ENCODE data around the gene LMO1. TPM values are rescaled to one million over a fixed set of nuclear protein-coding genes. Genes with fewer than 3 reads are reported as not detected.

The LMO1 gene
- total and polyA plus RNA-seq, 10 of the 15 experiments (the other 5 are each of a cell fraction or from before 2014, with no cell fraction given): not detected

DNA sequence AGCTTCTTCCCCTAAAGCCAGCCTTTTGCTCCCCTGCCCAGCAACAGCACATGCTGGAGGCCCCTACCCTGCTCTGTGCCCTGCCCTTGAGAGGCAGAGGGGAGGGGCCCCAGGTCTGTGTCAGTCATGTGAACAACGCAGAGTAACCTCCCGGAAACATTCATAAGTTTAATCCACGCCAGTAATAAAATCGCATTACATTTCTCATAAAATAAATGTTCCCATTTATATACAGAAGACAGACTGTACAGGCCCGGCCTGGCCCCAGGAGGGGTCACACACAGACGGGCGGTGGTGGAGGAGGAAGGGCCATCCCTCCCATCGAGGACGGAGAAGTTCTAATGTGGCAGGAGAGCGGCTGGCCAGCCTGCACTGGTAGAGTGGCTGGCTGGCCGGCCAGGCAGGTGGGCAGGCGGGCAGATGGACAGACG is 39.5 kb downstream of the LMO1 start:
- H3K4me1 ChIP-seq (ENCODE audit: control insufficient read depth, insufficient read depth, low read length): no peaks in the 10 kb centered on the region; the same call in 1 of the 2 replicates
- ChIA-PET CTCF (interaction anchor here (0.6 to 6.6 kb wide), 10 partner anchors 14 to 343 kb away, joined by 3 to 66 read pairs (median 4); partner anchors contain the start of gene LMO1), SMC1A (ENCODE audit: uncharacterized antibody, unreplicated experiment) (interaction anchor here (1.0 to 1.7 kb wide), 4 partner anchors 9 to 343 kb away, joined by 3 to 6 read pairs (median 4); partner anchors contain the start of gene LMO1), RAD21 (ENCODE audit: unreplicated experiment) (interaction anchor here (0.9 to 3.3 kb wide), 2 partner anchors 40 to 343 kb away, joined by 3 to 13 read pairs; partner anchors contain the start of gene LMO1), POLR2A (no interaction called here)
- WGBS (ENCODE audit: insufficient coverage, insufficient replicate concordance, low lambda C conversion rate, missing lambda C conversion rate): 51% methylated on average over 13 of the region's 13 CpGs
- no peaks in the 10 kb centered on the region for H3K79me2 ChIP-seq (ENCODE audit: control insufficient read depth, insufficient read depth, low read length)
- FAIRE-seq: no peak
- no peaks in the 10 kb centered on the region for H4K20me1 ChIP-seq (ENCODE audit: control insufficient read depth, insufficient read depth)
- H3K9me3 ChIP-seq (replicated peaks; ENCODE audit: control insufficient read depth, insufficient read depth, low read length): no peaks in the 10 kb centered on the region
- intact Hi-C loops (cut with micrococcal nuclease; ENCODE audit: unreplicated experiment) (loop anchor here (2.0 to 10.0 kb wide), 3 partner anchors 381 to 731 kb away; no protein-coding TSS in a partner anchor), in situ Hi-C loops (cut with MboI) (no loop called here)
- DNase-seq (ENCODE audit: low read depth, low spot score): no peak
- no peak overlapping the region for H2AFZ ChIP-seq (ENCODE audit: control insufficient read depth, low read depth, low read length)
- H3K4me2 ChIP-seq (ENCODE audit: control insufficient read depth, insufficient read depth): no peak overlapping the region
- H3K27ac ChIP-seq (ENCODE audit: control insufficient read depth, insufficient read depth): no peak overlapping the region
- no peak for ATAC-seq
- no peaks in the 10 kb centered on the region for H3K36me3 ChIP-seq (ENCODE audit: control insufficient read depth in 2 of 2, insufficient read depth in 2 of 2, low read length in 1 of 2)
- H3K4me3 ChIP-seq: no peak overlapping the region
- no peak overlapping the region for H3K9ac ChIP-seq (ENCODE audit: control insufficient read depth, insufficient read depth, low read length)
- BruUV-seq (replicated peaks): no TSS peak
- H3K27me3 ChIP-seq (replicated peaks in 1 of 2; ENCODE audit: control insufficient read depth in 2 of 2, insufficient read depth in 2 of 2, low read length in 1 of 2): no peaks in the 10 kb centered on the region
- no peak for TF ChIP-seq GABPA (IDR thresholded peaks at IDR 0.05; ENCODE audit: low read depth)
- TF ChIP-seq ZNF217 (IDR thresholded peaks at IDR 0.05): no peak
- TF ChIP-seq TCF3 (IDR thresholded peaks at IDR 0.05; ENCODE audit: borderline replicate concordance, insufficient read depth, low read depth, low read length): no peak
- TF ChIP-seq RCOR1 (conservative IDR thresholded peaks at IDR 0.05; ENCODE audit: low read depth, low read length): no peak
- TF ChIP-seq ZNF24 (IDR thresholded peaks at IDR 0.05): no peak
- TF ChIP-seq STAT1 (conservative IDR thresholded peaks at IDR 0.05): no peak
- TF ChIP-seq, protein P1, sequence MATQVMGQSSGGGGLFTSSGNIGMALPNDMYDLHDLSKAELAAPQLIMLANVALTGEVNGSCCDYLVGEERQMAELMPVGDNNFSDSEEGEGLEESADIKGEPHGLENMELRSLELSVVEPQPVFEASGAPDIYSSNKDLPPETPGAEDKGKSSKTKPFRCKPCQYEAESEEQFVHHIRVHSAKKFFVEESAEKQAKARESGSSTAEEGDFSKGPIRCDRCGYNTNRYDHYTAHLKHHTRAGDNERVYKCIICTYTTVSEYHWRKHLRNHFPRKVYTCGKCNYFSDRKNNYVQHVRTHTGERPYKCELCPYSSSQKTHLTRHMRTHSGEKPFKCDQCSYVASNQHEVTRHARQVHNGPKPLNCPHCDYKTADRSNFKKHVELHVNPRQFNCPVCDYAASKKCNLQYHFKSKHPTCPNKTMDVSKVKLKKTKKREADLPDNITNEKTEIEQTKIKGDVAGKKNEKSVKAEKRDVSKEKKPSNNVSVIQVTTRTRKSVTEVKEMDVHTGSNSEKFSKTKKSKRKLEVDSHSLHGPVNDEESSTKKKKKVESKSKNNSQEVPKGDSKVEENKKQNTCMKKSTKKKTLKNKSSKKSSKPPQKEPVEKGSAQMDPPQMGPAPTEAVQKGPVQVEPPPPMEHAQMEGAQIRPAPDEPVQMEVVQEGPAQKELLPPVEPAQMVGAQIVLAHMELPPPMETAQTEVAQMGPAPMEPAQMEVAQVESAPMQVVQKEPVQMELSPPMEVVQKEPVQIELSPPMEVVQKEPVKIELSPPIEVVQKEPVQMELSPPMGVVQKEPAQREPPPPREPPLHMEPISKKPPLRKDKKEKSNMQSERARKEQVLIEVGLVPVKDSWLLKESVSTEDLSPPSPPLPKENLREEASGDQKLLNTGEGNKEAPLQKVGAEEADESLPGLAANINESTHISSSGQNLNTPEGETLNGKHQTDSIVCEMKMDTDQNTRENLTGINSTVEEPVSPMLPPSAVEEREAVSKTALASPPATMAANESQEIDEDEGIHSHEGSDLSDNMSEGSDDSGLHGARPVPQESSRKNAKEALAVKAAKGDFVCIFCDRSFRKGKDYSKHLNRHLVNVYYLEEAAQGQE (IDR thresholded peaks at IDR 0.05; ENCODE audit: low read depth, low read length): no peak
- no peak for TF ChIP-seq SIX5 (IDR thresholded peaks at IDR 0.05; ENCODE audit: low read depth, low read length, severe bottlenecking)
- TF ChIP-seq, protein P2, sequence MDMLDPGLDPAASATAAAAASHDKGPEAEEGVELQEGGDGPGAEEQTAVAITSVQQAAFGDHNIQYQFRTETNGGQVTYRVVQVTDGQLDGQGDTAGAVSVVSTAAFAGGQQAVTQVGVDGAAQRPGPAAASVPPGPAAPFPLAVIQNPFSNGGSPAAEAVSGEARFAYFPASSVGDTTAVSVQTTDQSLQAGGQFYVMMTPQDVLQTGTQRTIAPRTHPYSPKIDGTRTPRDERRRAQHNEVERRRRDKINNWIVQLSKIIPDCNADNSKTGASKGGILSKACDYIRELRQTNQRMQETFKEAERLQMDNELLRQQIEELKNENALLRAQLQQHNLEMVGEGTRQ (IDR thresholded peaks at IDR 0.05; ENCODE audit: borderline replicate concordance, low read depth, low read length): no peak
- TF ChIP-seq NBN (IDR thresholded peaks at IDR 0.05): no peak
- TF ChIP-seq, protein P3, sequence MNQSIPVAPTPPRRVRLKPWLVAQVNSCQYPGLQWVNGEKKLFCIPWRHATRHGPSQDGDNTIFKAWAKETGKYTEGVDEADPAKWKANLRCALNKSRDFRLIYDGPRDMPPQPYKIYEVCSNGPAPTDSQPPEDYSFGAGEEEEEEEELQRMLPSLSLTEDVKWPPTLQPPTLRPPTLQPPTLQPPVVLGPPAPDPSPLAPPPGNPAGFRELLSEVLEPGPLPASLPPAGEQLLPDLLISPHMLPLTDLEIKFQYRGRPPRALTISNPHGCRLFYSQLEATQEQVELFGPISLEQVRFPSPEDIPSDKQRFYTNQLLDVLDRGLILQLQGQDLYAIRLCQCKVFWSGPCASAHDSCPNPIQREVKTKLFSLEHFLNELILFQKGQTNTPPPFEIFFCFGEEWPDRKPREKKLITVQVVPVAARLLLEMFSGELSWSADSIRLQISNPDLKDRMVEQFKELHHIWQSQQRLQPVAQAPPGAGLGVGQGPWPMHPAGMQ (IDR thresholded peaks at IDR 0.05; ENCODE audit: borderline replicate concordance): no peak
- TF ChIP-seq, protein P4, sequence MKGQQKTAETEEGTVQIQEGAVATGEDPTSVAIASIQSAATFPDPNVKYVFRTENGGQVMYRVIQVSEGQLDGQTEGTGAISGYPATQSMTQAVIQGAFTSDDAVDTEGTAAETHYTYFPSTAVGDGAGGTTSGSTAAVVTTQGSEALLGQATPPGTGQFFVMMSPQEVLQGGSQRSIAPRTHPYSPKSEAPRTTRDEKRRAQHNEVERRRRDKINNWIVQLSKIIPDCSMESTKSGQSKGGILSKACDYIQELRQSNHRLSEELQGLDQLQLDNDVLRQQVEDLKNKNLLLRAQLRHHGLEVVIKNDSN (IDR thresholded peaks at IDR 0.05; ENCODE audit: borderline replicate concordance, extremely low read length, insufficient read depth, low read depth, low read length): no peak
- no peak for TF ChIP-seq RAD51 (IDR thresholded peaks at IDR 0.05)
- TF ChIP-seq, protein P5, sequence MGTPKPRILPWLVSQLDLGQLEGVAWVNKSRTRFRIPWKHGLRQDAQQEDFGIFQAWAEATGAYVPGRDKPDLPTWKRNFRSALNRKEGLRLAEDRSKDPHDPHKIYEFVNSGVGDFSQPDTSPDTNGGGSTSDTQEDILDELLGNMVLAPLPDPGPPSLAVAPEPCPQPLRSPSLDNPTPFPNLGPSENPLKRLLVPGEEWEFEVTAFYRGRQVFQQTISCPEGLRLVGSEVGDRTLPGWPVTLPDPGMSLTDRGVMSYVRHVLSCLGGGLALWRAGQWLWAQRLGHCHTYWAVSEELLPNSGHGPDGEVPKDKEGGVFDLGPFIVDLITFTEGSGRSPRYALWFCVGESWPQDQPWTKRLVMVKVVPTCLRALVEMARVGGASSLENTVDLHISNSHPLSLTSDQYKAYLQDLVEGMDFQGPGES (IDR thresholded peaks at IDR 0.05): no peak
- no peak for TF ChIP-seq MTA2 (IDR thresholded peaks at IDR 0.05; ENCODE audit: low read depth)

All from GM12878 (cell line).